K562 (cell line): ENCODE results near the gene SULT6B1. TPM values are rescaled to one million over a fixed set of nuclear protein-coding genes. Genes with fewer than 3 reads are reported as not detected.

Experiments
- CEBPZ ChIP-seq: fragments of 150-350 bp; IDR thresholded peaks from 2 replicates; pipeline ENCODE4 v1.6.1; 2014; ENCODE audit warnings: low read depth, mild to moderate bottlenecking, low read length, borderline replicate concordance
- CTCFL ChIP-seq: IDR thresholded peaks from 2 replicates; pipeline ENCODE4 v1.6.1; 2011; ENCODE audit warnings: borderline replicate concordance, low read depth, mild to moderate bottlenecking, moderate library complexity, low read length; ENCODE audit not compliant: insufficient read depth, poor library complexity, severe bottlenecking
- EWSR1 ChIP-seq: fragments of 450-650 bp; IDR thresholded peaks from 2 replicates; pipeline ENCODE4 v1.6.1; 2018; ENCODE audit warnings: borderline replicate concordance, mild to moderate bottlenecking, low read depth, moderate library complexity; ENCODE audit not compliant: partially characterized antibody
- GTF2B ChIP-seq: IDR thresholded peaks from 2 replicates; pipeline ENCODE4 v1.6.1; 2011; ENCODE audit not compliant: insufficient read length; ENCODE audit errors: extremely low read depth
- HMGXB4 ChIP-seq: sonication (generic); formaldehyde crosslinking; IDR thresholded peaks from 2 replicates; pipeline ENCODE4 v1.8.1; 2023; ENCODE audit warnings: mild to moderate bottlenecking, missing genetic modification reagents
- NR4A1 ChIP-seq, 2 experiments: fragments of 250-450 bp in 1 of 2; fragments of 450-650 bp in 1 of 2; sonication (Bioruptor Pico) in 1 of 2; IDR thresholded peaks; 2 replicates each; pipeline versions ENCODE4 v1.4.0 to v1.6.1; 2016 to 2020; ENCODE audit warnings: mild to moderate bottlenecking in 2 of 2, missing compliant biosample characterization in 1 of 2, missing genetic modification characterization in 1 of 2, moderate library complexity in 1 of 2
- RCOR1 ChIP-seq, 2 experiments: IDR thresholded peaks; 2 replicates each; pipeline ENCODE4 v1.6.1; 2012; ENCODE audit warnings: low read depth in 2 of 2, low read length in 2 of 2, borderline replicate concordance in 1 of 2, improper control_type of control experiment in 1 of 2
- SIN3B ChIP-seq: fragments of 450-650 bp; IDR thresholded peaks from 2 replicates; pipeline ENCODE4 v1.6.1; 2017; ENCODE audit warnings: low read depth, mild to moderate bottlenecking, moderate library complexity
- ZBTB34 ChIP-seq: fragments of 250-450 bp; sonication (Bioruptor Pico); IDR thresholded peaks from 2 replicates; pipeline ENCODE4 v1.8.0; 2021; ENCODE audit warnings: mild to moderate bottlenecking, moderate library complexity
- ZC3H4 ChIP-seq: sonication (generic); formaldehyde crosslinking; IDR thresholded peaks from 2 replicates; pipeline ENCODE4 v1.9.0; 2021; ENCODE audit warnings: missing genetic modification reagents, borderline replicate concordance
- ZNF347 ChIP-seq: fragments of 450-650 bp; formaldehyde crosslinking; IDR thresholded peaks from 2 replicates; pipeline ENCODE4 v1.4.0; 2020; ENCODE audit warnings: low read depth, mild to moderate bottlenecking, moderate library complexity
- polyA plus RNA-seq, 8 experiments: library from polyadenylated mRNA; depleted of rRNA in 4 of 8; stranded (reverse) in 5 of 8; unstranded in 3 of 8; fragments of >200 nt; fragmentation: Nextera tagmentation in 2 of 8; fragmentation: Illumina TruSeq in 1 of 8; extraction: Ambion mirVana in 2 of 8; extraction: Trizol in 1 of 8; gene quantifications; 2 replicates each; pipeline versions ENCODE4 v1.2.1 to v1.2.3, GENCODE V29; 2011 to 2014; ENCODE audit warnings: inconsistent platforms in 1 of 8, missing spikeins in 1 of 8
- total RNA-seq, 7 experiments: library from RNA; depleted of rRNA in 6 of 7; stranded (reverse); fragments of >200 nt in 6 of 7; fragmentation: Illumina TruSeq in 2 of 7; extraction: Trizol in 2 of 7; gene quantifications; 2 replicates each; pipeline versions ENCODE4 v1.2.1 to v1.2.3, GENCODE V29; 2011 to 2021; ENCODE audit warnings: low replicate concordance in 1 of 7

Gene SULT6B1
- total and polyA plus RNA-seq, 9 of the 15 experiments (the other 6 are each of a cell fraction or from before 2014, with no cell fraction given) = not detected

GRCh38 chr2:37231241-37232130, 43.0 kb upstream of the SULT6B1 start, which contains the start of the genes CEBPZ and NDUFAF7 (continued):
- TF ChIP-seq CEBPZ = no peak
- no peak for TF ChIP-seq CTCFL
- TF ChIP-seq SIN3B = peak; percentile 80
- TF ChIP-seq ZNF347 (CRISPR knock-in tag) = no peak
- peak; percentile 51 for TF ChIP-seq GTF2B
- no peak for TF ChIP-seq ZBTB34
- no peak for TF ChIP-seq EWSR1
- no peak for TF ChIP-seq RCOR1 (IDR thresholded peaks at IDR 0.05; ENCODE audit: borderline replicate concordance in 1 of 2, low read depth in 2 of 2, low read length in 2 of 2)
- 0 out of 2 replicates have a peak, but pooled peaks have one; percentile 61 for TF ChIP-seq HMGXB4 (CRISPR knock-in tag)
- TF ChIP-seq NR4A1 (CRISPR knock-in tag; IDR thresholded peaks at IDR 0.05) = no peak
- no peak for TF ChIP-seq NR4A1 (tag; IDR thresholded peaks at IDR 0.05)
- no peak for TF ChIP-seq ZC3H4 (CRISPR knock-in tag)
